Endothelial cell (in vitro differentiated cells): ENCODE data around the gene FAXDC2. TPM values are rescaled to one million over a fixed set of nuclear protein-coding genes. Genes with fewer than 3 reads are reported as not detected.
"Not testable (repeated sequence)": the region's sequence is repeated elsewhere in the genome, so short reads cannot be mapped to it uniquely, and the experiment has no call there.

Experiments
- DNase-seq: peaks from one replicate; pipeline ENCODE4 v3.0.0; 2021; ENCODE audit warnings: low spot score
- H3K27ac Mint-ChIP-seq: one replicate; pipeline ENCODE4 v1.8.0; 2021; ENCODE audit warnings: mixed read lengths, inconsistent platforms; ENCODE audit not compliant: unreplicated experiment
- H3K27me3 Mint-ChIP-seq: one replicate; pipeline ENCODE4 v1.8.0; 2021; ENCODE audit warnings: mild to moderate bottlenecking, moderate library complexity, mixed read lengths, inconsistent platforms; ENCODE audit not compliant: unreplicated experiment
- H3K36me3 Mint-ChIP-seq: one replicate; pipeline ENCODE4 v1.8.0; 2021; ENCODE audit warnings: mild to moderate bottlenecking, low read depth, mixed read lengths, inconsistent platforms; ENCODE audit not compliant: unreplicated experiment
- H3K4me1 Mint-ChIP-seq: one replicate; pipeline ENCODE4 v1.8.0; 2021; ENCODE audit warnings: mild to moderate bottlenecking, mixed read lengths, inconsistent platforms; ENCODE audit not compliant: unreplicated experiment
- H3K4me3 Mint-ChIP-seq: one replicate; pipeline ENCODE4 v1.8.0; 2021; ENCODE audit warnings: mild to moderate bottlenecking, mixed read lengths, inconsistent platforms; ENCODE audit not compliant: unreplicated experiment
- H3K9me3 Mint-ChIP-seq: one replicate; pipeline ENCODE4 v1.8.0; 2021; ENCODE audit warnings: mixed read lengths, inconsistent platforms; ENCODE audit not compliant: unreplicated experiment
- total RNA-seq: library from RNA; stranded (reverse); fragmentation: NEBNext Ultra II Directional; extraction: Animal tissue kit (Norgen Biotek cat#: 25700); gene quantifications from one replicate; pipeline ENCODE4 v1.2.1, GENCODE V29; 2021; ENCODE audit not compliant: unreplicated experiment
- TF ChIP-seq, protein P1 (sequence below): fragments of 200-600 bp; sonication (generic); IDR thresholded peaks from one replicate; pipeline ENCODE4 v1.5.0; 2021; ENCODE audit warnings: antibody characterized with exemption; ENCODE audit not compliant: unreplicated experiment

The FAXDC2 gene
- total RNA-seq, 1 donor from 2014 or later: 9.3 TPM

GRCh38 chr5:154824070-154824469, 26.3 kb downstream of the FAXDC2 start:
- no peaks in the 10 kb centered on the region for H3K4me1 Mint-ChIP-seq
- no peak for DNase-seq
- no peaks in the 10 kb centered on the region for H3K9me3 Mint-ChIP-seq
- TF ChIP-seq, protein P1, sequence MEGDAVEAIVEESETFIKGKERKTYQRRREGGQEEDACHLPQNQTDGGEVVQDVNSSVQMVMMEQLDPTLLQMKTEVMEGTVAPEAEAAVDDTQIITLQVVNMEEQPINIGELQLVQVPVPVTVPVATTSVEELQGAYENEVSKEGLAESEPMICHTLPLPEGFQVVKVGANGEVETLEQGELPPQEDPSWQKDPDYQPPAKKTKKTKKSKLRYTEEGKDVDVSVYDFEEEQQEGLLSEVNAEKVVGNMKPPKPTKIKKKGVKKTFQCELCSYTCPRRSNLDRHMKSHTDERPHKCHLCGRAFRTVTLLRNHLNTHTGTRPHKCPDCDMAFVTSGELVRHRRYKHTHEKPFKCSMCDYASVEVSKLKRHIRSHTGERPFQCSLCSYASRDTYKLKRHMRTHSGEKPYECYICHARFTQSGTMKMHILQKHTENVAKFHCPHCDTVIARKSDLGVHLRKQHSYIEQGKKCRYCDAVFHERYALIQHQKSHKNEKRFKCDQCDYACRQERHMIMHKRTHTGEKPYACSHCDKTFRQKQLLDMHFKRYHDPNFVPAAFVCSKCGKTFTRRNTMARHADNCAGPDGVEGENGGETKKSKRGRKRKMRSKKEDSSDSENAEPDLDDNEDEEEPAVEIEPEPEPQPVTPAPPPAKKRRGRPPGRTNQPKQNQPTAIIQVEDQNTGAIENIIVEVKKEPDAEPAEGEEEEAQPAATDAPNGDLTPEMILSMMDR: no peak
- H3K27me3 Mint-ChIP-seq: peaks cover 4% of the 10 kb centered on the region
- no peak overlapping the region for H3K4me3 Mint-ChIP-seq
- H3K27ac Mint-ChIP-seq: peak overlapping the region; percentile 48
- peaks cover 23% of the 10 kb centered on the region for H3K36me3 Mint-ChIP-seq

DNA sequence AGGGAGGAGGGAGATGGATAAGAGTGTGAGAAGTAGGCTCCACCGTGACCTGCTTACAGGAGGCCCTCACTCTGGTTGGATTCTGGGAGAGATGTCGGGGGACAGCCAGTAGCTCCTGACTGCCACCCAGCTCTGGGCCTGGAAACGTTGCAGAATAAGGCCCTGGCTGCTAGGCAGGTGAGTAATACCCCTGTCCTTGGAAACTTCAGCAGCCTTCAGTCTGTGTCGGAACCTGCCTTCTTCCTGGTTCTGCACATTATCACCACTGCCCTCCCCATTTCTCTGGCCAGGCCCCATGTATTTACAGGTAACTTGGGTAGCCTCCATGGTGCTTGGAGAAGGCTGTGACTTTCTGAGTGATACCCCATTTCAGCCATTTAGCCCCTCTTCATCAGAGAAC, 26.8 kb downstream of the FAXDC2 start:
- Mint-ChIP-seq H3K9me3 (no peaks in the 10 kb centered on the region), H3K27ac (no peak overlapping the region), H3K27me3 (peaks cover 4% of the 10 kb centered on the region), H3K4me3 (no peak overlapping the region), H3K4me1 (peaks cover 3% of the 10 kb centered on the region), H3K36me3 (peaks cover 28% of the 10 kb centered on the region)
- TF ChIP-seq, protein P1: no peak
- no peak for DNase-seq

DNA sequence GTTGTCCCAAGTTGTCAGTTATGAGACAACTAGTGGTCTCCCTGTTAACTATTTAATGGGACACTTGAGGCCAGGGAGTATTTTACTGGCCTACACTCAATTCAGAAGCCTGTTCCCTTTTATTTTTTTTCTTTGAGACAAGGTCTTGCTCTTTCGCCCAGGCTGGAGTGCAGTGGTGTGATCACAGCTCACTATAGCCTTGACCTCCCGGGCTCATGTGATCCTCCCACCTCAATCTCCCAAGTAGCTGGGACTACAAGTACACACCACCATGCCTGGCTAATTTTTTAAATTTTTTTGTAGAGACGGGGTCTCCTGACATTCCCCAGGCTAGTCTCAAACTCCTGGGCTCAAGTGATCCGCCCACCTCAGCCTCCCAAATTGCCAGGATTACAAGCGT, 27.5 kb downstream of the FAXDC2 start:
- DNase-seq, H3K27ac Mint-ChIP-seq, H3K9me3 Mint-ChIP-seq, H3K4me3 Mint-ChIP-seq, H3K4me1 Mint-ChIP-seq, H3K27me3 Mint-ChIP-seq: not testable (repeated sequence)
- H3K36me3 Mint-ChIP-seq: peaks cover 26% of the 10 kb centered on the region

DNA sequence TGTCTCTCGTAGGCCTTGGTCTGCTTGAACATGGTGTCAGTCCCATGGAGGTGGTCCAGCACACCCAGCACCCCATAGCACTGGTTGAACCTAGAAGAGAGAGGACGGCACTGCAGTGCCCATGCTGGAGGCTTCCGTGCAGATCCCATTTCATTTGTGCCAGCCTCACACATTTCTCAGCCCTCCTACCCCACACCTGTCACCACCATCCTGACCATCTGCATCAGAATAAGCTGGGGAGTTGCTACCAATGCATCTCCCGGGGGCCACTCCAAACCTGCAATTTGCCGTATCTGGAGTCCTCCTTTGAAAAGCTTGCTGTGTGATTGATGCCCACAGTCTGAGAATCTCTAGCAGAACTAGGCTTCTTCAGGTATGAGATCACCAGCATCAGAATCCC, 30.0 kb downstream of the FAXDC2 start:
- Mint-ChIP-seq H3K4me3 (no peak overlapping the region), H3K27me3 (peaks cover 4% of the 10 kb centered on the region), H3K4me1 (peaks cover 16% of the 10 kb centered on the region), H3K27ac (no peak overlapping the region), H3K9me3 (no peaks in the 10 kb centered on the region), H3K36me3 (peaks cover 43% of the 10 kb centered on the region)
- TF ChIP-seq, protein P1: no peak
- DNase-seq: no peak

DNA sequence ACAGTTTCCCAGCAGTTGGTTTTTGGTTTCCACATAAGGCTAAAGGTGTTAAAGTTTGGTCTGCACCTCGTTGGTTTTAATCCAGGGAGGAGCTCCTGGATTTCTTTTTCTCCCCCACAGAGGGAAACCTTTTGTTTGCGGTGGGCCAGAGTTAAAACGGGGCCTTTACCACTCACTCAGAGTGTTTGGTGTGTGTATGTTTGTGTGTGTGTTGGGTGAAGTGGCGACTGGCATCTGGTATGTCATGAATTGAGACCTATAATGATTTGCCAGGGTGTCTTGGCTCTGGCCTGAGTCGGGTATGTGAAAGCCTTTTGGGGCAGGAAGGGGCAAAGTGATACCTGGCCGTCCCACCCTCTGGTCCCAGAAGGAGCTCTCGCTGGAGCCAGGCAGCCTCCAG, 30.9 kb downstream of the FAXDC2 start:
- Mint-ChIP-seq H3K4me1 (peaks cover 16% of the 10 kb centered on the region), H3K36me3 (peaks cover 52% of the 10 kb centered on the region), H3K27ac (no peak overlapping the region), H3K27me3 (peaks cover 9% of the 10 kb centered on the region), H3K9me3 (no peaks in the 10 kb centered on the region), H3K4me3 (no peak overlapping the region)
- no peak for DNase-seq
- TF ChIP-seq, protein P1: no peak
